SK-N-DZ (cell line): ENCODE measurements around the gene ZNF358.

ENCODE experiments used
- DNase-seq: peaks from one replicate; pipeline ENCODE4 v3.0.0-alpha.2; 2015; ENCODE audit warnings: low spot score

Gene ZNF358

DNA sequence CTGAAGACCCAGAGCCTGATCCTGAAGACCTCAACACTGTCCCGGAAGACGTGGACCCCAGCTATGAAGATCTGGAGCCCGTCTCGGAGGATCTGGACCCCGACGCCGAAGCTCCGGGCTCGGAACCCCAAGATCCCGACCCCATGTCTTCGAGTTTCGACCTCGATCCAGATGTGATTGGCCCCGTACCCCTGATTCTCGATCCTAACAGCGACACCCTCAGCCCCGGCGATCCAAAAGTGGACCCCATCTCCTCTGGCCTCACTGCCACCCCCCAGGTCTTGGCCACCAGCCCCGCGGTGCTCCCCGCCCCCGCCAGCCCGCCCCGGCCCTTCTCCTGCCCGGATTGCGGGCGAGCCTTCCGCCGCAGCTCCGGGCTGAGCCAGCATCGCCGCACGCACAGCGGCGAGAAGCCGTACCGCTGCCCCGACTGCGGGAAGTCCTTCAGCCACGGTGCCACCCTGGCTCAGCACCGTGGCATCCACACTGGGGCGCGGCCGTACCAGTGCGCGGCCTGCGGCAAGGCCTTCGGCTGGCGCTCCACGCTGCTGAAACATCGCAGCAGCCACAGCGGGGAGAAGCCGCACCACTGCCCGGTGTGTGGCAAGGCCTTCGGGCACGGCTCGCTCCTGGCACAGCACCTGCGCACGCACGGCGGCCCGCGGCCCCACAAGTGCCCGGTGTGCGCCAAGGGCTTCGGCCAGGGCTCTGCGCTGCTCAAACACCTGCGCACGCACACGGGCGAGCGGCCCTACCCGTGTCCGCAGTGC lies 3.6 kb downstream of the ZNF358 start:
- DNase-seq = no peak

DNA sequence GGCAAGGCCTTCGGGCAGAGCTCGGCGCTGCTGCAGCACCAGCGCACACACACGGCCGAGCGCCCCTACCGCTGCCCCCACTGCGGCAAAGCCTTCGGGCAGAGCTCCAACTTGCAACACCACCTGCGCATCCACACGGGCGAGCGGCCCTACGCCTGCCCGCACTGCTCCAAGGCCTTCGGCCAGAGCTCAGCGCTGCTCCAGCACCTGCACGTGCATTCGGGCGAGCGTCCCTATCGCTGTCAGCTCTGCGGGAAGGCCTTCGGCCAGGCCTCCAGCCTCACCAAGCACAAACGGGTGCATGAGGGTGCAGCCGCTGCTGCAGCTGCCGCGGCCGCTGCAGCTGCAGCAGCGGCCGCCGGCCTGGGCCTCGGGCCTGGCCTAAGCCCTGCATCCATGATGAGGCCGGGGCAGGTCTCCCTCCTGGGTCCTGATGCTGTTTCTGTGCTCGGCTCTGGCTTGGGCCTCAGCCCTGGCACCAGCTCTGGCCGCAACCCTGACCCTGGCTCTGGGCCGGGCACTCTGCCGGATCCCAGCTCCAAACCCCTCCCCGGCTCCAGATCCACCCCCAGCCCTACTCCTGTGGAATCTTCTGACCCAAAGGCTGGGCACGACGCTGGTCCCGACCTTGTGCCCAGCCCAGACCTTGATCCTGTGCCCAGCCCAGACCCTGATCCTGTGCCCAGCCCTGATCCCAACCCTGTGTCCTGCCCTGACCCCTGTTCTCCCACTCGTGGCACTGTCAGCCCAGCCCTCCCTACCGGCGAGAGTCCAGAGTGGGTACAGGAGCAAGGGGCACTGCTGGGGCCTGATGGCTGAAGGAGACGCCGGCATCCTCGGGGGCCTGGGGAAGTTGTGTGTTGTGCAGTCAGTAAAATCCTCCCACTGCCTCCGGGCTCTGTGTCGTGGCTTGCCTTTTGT lies 4.5 kb downstream of the ZNF358 start:
- no peak for DNase-seq

DNA sequence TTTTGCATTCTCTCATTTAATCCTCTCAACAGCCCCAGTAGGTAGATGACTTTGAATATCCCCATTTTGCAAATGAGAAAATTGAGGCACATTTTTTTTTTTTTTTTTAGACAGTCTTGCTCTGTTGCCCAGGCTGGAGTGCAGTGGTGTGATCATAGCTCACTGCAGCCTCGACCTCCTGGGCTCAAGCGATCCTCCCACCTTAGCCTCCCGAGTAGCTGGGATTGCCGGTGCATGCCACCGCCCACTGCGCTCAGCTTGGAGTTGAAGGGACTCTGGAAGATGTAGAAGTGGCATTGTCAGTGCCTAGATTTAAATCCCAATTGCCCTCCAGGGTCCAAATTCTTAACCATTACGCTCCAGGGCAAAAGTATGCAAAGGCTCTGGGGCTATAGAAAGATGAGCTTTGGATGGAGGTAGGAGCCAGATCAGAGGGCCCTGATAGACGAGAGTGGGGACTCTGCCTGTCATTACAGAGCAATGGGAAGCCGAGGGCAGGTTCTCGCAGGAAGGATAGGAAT lies 5.7 kb downstream of the ZNF358 start:
- DNase-seq = no peak

DNA sequence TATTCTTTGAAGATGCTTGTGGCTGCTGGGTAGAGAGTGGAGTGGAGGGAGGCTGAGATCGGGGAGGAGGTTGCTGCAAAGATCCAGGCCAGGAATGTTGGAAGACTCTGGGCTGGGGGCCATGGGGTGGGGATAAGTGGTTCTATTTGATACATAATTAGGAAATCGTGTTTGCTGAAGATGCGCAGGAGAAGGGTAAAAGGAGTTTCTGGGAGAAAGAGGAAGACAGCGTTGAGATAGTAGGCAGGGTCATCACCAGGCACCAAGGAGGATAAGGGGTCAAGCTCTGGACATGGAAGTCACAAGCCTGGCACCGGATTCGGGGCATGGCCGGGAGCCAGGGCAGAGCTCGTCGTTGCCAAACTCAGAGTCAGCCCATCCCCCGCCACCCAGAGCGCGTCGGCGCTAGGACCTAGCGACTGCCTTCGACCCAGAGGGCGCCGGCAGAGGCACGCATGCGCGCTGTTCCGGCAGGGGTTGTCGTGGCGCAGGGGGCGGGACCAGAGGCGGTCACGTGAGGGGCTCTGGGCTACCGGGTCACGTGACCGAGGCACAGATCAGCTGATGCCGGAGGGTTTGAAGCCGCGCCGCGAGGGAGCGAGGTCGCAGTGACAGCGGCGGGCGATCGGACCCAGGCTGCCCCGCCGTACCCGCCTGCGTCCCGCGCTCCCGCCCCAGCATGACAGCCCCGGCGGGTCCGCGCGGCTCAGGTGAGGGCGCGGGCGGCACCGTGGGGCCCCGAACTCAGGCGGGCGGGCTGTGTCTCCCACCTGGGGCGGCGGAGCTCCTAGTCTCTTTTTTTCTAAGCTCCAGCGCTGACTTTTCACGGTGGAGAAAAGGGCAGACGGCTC lies 6.4 kb downstream of the ZNF358 start, which contains the start of gene MCOLN1:
Gene MCOLN1, plus strand, starts transcription at position 553 of the 851 bp plus-strand sequence. Its CDS starts 127 bp downstream, at position 680.
- peak; percentile 94 for DNase-seq

DNA sequence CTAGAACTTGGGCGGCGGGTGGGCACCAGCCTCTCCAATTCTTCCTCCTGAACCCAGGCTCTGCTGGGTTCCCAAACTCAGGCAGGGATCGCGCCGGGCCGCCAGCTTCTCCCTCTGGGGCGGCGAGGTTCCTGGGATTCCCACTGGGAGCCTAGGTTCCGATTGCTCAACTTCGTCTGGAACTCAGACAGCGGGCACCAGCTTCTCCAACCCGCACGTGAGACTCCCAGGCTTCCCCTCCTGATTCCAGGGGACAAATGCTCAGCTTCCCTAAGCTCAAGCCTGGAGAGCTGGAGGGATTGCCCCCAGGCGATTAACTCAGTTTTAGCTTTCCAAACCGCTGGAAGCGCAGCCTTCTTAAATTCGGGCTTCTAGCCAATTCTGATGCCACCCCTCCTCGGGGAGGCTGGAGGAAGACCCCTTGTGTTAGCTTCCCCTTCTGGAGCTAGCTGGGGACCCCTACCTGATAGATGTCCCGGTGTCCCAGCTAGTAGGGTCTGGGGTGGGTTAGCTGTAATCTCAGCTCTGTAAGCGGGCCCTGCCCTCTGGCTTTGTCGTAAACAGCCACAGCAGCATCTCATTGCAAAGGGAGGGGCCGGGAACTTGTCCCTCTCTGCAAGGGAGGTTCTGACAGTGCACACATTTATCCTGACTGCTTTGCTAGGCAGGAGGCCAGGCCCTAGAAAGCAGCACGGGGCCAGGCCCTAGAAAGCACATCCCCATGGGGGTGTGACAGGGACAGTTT lies 7.2 kb downstream of the ZNF358 start:
- no peak for DNase-seq

DNA sequence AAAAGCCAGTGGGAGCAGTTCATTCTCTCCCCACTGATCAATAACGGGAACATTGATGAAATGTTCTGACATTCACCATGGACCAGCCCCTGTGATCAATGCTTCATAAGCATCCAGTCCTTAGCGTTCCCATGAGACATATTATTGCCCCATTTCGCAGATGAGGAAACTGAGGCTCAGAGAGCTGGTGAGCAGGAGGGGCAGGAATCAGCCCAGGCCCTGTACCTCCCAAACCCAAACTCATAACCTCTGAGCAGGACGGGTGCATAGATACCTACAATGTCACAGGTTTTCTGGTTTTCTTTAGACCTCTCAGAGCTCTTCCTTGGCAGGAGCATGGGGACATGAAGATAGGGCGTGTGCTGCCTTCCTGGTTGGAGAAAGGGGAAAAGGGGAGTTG lies 8.6 kb downstream of the ZNF358 start:
- DNase-seq = no peak

DNA sequence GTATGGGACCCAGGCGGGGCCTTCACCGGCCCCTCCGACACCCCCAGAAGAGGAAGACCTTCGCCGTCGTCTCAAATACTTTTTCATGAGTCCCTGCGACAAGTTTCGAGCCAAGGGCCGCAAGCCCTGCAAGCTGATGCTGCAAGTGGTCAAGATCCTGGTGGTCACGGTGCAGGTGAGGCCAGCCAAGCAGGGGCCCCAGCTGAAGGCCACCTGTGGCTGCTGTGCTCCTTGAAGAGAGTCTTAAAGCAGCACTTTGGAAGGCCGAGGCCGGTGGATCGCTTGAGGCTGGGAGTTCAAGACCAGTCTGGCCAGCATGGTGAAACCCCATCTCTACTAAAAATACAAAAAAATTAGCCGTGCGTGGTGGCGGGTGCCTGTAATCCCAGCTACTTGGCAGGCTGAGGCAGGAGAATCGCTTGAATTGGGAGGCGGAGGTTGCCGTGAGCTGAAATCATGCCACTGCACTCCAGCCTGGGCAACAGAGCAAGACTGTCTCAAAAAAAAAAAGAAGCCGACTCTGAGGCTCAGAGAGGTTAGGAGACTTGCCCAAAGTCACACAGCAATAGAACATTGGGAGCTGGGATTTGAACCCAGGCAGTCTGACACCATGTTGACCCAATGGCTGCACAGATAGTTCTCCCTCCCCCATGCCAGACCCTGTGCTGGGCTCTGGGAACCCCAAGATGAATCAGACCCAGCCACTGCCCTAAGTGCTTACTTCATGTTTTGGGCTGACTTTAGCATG lies 9.3 kb downstream of the ZNF358 start:
- no peak for DNase-seq

DNA sequence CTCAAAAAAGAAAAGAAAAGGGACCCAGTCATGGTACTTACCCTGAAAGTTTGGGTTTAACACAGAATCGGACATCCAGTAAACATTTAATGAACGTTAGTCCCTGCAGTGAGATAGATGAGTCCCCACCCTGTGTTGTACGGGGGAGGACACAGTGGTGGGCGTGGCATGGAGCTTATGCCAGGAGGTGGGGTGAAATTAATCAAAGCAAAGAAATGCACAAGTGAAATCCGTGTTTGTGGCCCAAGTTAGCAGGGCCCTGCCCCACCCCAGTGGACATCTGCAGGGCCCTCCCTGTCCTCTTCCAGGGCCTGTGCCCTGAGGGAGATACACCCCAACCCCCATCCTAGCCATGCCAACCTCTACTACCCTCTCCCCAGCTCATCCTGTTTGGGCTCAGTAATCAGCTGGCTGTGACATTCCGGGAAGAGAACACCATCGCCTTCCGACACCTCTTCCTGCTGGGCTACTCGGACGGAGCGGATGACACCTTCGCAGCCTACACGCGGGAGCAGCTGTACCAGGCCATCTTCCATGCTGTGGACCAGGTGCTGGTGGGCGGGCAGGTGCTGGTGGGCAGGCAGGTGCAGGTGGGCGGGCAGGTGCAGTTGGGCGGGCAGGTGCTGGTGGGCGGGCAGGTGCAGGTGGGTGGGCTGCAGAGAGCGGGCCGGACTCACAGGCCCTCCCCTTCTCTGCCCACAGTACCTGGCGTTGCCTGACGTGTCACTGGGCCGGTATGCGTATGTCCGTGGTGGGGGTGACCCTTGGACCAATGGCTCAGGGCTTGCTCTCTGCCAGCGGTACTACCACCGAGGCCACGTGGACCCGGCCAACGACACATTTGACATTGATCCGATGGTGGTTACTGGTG lies 10.4 kb downstream of the ZNF358 start:
- no peak for DNase-seq

DNA sequence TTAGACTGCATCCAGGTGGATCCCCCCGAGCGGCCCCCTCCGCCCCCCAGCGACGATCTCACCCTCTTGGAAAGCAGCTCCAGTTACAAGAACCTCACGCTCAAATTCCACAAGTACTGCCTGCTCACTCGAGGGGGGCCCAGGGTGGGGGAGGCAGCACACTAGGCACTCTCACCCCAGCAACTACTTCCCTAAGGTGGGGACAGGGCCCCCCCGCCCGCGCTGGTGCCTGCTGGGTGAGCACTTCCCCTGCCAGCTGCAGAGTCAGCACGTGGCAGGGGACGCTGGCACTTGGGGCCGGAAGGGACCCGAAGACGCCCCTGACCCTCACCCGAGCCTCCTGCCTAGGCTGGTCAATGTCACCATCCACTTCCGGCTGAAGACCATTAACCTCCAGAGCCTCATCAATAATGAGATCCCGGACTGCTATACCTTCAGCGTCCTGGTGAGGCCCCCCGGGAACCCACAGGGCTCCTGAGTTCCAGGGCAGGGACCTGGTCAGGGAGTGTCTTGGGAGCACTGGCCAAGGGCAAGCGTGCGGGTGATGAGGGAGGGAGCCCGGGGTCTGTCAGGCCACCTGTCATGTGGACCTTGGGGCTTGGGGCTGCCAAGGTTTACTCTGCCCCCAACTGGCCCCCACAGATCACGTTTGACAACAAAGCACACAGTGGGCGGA lies 11.8 kb downstream of the ZNF358 start:
- DNase-seq = no peak

DNA sequence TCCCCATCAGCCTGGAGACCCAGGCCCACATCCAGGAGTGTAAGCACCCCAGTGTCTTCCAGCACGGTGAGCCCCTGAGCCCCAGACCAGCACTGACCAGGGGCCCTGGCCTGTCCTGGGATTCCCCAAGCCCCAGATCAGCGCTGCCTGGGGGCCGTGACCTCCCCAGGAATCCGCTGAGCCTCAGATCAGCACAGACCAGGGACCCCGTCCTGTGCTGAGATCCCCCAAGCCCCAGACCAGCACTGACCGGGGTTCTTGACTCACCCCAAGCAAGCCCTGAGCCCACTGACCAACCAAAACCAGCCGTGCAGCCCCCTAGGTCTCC lies 12.3 kb downstream of the ZNF358 start:
- no peak for DNase-seq

DNA sequence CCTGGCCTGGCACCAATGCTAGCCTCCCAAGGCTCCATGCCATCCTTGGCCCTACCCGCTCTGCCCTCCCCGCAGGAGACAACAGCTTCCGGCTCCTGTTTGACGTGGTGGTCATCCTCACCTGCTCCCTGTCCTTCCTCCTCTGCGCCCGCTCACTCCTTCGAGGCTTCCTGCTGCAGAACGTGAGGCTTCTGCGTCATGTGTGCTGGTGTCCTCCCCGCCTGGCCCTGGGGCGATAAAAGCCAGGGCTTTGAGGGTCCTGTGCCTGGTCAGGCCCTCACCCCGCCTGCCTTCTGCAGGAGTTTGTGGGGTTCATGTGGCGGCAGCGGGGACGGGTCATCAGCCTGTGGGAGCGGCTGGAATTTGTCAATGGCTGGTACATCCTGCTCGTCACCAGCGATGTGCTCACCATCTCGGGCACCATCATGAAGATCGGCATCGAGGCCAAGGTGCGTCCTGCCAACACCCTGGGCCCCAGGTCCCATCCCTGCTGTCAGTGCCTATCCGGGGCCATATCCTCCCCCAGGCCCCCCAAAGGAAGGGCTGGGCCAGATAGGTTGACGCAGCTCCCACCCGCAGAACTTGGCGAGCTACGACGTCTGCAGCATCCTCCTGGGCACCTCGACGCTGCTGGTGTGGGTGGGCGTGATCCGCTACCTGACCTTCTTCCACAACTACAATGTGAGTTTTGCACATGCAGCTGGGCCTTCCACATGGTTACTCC lies 12.8 kb downstream of the ZNF358 start:
- DNase-seq = no peak

DNA sequence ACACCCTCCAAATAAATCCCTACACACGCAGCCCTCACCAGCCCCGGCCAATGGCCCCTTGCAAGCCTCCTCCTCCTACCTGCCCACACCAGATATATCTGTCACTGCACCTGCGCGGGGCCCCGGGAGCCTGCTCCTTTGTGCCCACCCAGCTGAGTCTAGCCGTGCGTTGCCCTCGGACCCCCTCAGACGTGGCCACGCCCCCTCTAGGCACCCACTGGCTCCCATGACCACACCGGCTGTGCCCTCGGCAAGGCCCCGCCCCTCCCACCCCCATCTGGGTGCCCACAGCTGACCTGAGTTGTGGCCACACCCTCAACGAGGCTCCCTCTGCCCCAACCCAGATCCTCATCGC lies 13.3 kb downstream of the ZNF358 start:
- DNase-seq = no peak

DNA sequence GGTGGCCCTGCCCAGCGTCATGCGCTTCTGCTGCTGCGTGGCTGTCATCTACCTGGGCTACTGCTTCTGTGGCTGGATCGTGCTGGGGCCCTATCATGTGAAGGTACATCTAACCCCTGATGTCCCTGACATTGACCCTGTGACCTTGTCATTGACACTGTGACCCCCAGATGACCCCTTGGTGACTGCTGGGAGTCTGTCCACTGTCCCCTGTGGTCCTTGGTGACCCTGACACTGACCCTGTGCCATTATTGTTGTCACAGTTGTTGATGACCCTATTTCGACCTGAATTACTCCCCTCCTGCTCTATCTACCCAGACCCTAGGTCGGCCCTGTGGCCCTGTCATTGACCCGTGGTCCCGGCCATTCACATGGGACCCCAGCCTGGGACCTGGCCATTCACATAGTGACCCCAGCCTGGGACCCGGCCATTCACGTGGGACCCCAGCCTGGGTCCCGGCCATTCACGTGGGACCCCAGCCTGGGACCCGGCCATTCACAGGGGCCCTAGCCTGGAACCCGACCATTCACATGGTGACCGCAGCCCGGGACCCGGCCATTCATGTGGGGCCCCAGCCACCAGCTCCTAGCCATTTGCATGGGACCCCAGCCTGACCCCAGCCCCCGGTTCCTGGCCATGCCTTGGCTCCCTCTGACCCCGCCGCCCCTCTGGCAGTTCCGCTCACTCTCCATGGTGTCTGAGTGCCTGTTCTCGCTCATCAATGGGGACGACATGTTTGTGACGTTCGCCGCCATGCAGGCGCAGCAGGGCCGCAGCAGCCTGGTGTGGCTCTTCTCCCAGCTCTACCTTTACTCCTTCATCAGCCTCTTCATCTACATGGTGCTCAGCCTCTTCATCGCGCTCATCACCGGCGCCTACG lies 13.9 kb downstream of the ZNF358 start:
- DNase-seq = no peak

DNA sequence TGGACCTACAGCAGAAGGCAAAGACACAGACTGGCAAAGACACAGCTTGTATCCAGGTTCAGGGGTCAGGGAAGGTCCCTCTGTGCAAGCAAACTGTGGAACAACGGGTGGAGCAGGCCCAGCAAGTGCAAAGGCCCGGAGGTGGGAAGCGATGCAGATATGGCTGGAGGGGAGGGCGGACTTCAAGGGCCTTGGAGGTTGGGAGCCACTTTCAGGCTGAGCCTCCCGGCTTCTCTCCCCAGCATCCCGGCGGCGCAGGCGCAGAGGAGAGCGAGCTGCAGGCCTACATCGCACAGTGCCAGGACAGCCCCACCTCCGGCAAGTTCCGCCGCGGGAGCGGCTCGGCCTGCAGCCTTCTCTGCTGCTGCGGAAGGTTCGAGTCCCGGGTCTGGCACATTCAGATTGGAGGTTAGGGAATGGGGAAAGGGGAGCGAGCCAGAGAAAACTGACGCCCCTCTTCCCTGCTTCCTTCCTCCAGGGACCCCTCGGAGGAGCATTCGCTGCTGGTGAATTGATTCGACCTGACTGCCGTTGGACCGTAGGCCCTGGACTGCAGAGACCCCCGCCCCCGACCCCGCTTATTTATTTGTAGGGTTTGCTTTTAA lies 17.5 kb downstream of the ZNF358 start:
- no peak for DNase-seq

DNA sequence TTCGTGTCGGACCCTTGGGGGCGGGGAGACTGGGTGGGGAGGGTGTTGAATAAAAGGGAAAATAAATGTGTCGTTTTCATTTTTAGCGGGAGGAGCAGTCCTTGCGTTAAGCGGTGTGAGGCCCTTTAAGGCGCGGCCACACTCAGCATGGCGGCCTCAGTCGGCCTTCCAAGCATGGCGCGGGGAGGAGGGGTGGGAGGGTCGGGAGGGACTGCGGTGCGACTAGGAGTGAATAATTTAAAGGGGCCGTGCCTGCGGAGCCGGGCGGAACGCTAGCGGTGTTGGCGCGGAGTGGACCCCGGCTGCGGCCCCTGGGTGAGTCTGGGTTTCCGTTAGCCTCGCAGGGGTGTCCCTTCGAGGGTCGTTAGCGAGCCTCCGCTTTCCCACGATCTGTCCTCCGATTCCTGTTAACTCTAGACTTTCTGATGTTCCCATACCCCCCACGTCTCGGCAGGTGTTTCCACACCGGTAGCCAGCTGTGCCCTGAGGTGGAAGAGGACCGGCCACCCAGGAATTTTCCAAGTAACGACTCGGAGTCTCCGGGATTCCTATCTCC lies 18.1 kb downstream of the ZNF358 start:
- DNase-seq = peak; percentile 75

DNA sequence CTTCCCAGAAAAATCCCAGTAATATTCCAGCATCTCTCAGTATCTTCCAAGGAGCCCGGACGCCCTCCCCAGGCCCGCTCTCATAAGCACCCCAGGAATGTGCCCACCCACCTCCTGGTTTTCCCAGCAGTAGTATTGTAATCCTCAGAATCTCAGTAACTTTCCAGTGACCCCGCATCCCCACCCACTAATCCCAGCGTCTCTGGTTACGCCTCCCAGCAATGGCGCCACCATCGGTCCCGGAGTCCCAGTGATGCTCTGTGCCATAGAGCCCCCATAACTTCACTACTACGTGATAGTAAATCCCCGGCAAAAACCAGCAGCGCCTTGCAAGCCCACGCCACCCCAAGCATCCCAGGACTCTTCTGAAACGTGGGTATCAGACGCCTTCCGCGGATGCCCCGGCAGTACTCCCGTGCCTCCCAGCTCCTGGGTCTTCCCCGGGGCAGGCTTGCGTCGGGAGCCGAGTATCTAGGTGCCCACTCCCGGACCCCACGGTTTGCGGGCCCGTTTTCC lies 18.7 kb downstream of the ZNF358 start:
- peak; percentile 30 for DNase-seq
